Measurements from ENCODE around the gene ASMT.
A peak's percentile ranks its signal among the peaks of the same experiment; 100 is the strongest.
"Not testable (repeated sequence)": the region's sequence is repeated elsewhere in the genome, so short reads cannot be mapped to it uniquely, and the experiment has no call there.

ASMT gene

GRCh38 chrX:1649621-1650020 is 34.8 kb downstream of the ASMT start:
- DNase-seq (ENCODE audit: low spot score), result no peak

DNA sequence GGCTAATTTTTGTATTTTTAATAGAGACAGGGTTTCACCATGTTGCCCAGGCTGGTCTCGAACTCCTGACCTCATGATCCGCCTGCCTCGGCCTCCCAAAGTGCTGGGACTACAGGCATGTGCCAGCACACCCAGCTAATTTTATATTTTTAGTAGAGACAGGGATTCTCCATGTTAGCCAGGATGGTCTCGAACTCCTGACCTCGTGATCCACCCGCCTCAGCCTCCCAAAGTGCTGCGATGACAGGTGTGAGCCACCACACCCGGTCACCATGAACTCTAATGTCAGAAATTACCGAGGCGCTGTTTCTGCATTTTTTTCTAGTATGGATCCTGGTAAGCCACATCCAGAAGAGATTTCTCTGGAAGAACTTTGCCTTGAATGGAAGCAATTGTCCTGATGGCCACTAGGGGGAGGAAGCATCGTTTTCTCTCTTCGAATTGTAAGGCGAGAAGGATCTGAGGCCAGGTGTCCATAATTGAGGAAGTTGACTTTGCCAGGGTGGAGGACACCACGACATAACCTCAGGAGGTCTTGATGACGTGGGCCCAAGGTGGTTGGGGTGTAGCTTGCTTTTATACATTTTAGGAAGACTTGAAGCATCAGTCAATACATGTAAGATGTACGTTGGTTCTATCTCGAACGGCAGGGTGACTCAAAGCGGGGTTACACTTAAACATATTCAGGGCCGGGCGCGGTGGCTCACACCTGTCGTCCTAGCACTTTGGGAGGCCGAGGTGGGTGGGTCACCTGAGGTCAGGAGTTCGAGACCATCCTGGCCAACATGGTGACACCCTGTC is 37.4 kb downstream of the ASMT start:
- peak; percentile 81 for DNase-seq (ENCODE audit: low spot score)

DNA sequence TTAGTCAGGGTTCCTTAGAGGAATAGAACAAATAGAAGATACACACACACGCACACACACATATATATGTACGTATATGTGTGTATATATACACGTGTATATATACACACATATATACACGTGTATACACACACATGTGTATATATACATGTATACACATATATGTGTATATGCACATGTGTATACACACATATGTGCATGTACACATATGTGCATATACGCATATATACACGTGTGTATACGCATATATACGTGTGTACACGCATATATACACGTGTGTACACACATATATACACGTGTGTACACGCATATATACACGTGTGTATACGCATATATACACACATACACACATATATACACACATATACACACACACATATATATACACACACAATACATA is 41.5 kb downstream of the ASMT start:
- DNase-seq (ENCODE audit: low spot score), result no peak

DNA sequence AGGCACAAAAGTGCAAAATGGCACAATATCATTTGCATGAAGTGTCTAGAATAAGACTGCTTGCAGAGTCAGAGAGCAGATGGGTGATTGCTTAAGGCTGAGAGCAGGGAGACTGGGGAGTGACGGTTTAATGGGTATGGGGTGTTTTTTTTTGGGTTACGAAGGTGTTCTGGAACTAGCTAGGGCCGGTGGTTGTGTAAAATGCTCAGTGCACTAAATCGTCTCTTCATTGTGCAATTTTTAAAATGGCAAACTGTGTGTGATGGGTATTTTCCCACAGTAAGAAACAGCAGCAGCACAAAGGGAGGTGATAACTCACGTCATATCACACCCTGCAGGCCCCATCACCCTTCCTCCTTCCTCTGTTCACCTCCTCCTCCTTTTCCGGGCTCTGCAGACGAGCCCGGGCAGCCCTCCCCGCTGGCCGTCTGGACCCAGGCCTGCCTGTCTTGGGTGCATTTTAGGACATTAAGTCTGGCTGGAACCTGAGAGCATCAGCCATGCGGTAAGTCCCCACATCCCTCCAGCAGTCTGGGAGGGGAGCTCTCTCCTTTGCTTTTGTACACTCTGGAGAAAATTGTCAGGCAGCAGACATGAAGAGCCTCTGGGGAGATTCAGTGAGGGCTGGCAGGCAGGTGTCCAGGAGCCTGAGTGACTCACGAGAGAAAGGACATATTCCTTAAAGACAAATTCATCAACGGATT is 42.7 kb downstream of the ASMT start:
- peak; percentile 14 for DNase-seq (ENCODE audit: low spot score)

DNA sequence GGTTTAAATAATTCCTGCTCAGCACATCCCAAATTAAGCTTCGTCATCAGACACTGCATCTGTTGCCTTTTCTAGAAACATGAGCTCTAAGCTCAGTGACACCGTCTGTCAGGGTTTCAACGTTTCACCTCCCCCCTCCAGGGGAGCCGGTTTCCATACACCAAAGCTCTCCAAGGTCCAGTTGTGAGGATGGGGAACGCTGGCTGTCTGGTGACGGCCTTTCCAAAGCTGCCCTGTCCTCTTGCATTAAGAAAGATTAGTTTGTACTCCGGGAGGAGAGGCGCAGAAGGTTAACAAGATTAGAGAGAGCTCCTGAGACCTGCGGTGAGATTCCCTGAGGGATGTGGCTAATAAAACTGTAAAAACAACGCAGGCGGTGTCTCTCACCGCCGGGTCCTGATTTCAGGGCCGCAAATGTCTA is 43.2 kb downstream of the ASMT start:
- no peak for DNase-seq (ENCODE audit: low spot score)

GRCh38 chrX:1659664-1660461 is 45.0 kb downstream of the ASMT start:
- DNase-seq (ENCODE audit: low spot score), result no peak

GRCh38 chrX:1661048-1661921 is 46.4 kb downstream of the ASMT start:
- peak; percentile 95 for DNase-seq (ENCODE audit: low spot score)

DNA sequence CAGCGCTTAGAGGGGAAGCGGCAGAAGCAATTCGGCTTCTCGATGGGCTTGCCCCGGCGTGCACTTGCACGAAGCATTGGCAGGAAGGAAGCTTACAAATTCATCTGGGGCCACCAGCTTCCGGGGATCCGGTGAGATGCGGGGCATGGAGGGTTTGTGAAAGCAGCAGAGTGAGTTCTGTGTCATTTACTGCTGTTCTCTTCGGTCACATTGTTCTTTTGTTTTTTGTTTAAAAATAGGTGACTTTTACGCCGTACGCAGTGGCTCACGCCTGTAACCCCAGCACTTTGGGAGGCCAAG is 47.0 kb downstream of the ASMT start:
- no peak for DNase-seq (ENCODE audit: low spot score)

DNA sequence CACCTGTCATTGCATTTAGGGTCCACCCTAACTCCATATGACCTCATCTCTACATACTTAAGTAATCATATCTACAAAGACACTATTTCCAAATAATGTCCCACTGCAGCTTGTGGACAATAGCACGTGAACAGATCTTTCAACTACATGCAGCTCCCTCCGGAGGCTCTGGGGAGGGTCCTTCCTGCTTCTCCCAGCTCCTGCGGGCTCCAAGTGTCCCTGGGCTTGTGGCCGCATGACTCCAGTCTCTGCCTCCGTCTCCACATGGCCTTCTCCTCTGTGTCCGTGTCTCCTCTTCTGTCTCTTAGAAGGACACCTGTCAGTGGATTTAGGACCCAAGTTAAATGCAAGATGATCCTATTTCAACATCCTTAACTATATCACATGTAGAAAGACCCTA is 52.7 kb downstream of the ASMT start:
- no peak for DNase-seq (ENCODE audit: low spot score)

GRCh38 chrX:1673337-1673736 is 58.5 kb downstream of the ASMT start:
- peak; percentile 36 for DNase-seq (ENCODE audit: low spot score)

- no peak for DNase-seq (ENCODE audit: low spot score)
Observed at GRCh38 chrX:1676866-1677265, 62.0 kb downstream of the ASMT start.

GRCh38 chrX:1679238-1679637 is 64.4 kb downstream of the ASMT start:
- no peak for DNase-seq (ENCODE audit: low spot score)

DNA sequence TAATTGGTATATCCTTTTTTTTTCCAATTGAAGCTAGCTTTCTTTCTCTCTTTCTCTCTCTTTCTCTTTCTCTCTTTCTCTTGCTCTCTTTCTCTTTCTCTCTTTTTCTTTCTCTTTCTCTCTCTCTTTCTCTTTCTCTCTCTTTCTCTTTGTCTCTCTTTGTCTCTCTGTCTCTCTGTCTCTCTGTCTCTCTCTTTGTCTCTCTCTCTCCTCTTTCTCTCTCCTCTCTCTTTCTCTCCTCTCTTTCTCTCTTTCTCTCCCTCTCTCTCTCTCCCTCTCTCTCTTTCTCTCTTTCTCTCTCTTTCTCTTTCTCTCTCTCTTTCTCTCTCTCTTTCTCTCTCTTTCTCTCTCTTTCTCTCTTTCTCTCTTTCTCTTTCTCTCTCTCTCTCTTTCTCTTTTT is 66.6 kb downstream of the ASMT start:
- DNase-seq (ENCODE audit: low spot score), result no peak

GRCh38 chrX:1681856-1682255 is 67.0 kb downstream of the ASMT start:
- not testable (repeated sequence) for DNase-seq (ENCODE audit: low spot score)

DNA sequence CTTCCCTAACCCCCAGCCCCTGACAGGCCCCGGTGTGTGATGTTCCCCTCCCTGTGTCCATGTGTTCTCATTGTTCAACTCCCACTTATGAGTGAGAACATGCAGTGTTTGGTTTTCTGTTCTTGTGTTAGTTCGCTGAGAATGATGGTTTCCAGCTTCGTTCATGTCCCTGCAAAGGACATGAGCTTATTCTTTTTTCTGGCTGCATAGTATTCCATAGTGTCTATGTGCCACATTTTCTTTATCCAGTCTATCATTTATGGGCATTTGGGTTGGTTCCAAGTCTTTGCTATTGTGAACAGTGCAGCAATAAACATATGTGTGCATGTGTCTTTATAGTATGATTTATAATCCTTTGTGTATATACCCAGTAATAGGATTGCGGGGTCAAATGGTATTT is 67.6 kb downstream of the ASMT start:
- not testable (repeated sequence) for DNase-seq (ENCODE audit: low spot score)

DNA sequence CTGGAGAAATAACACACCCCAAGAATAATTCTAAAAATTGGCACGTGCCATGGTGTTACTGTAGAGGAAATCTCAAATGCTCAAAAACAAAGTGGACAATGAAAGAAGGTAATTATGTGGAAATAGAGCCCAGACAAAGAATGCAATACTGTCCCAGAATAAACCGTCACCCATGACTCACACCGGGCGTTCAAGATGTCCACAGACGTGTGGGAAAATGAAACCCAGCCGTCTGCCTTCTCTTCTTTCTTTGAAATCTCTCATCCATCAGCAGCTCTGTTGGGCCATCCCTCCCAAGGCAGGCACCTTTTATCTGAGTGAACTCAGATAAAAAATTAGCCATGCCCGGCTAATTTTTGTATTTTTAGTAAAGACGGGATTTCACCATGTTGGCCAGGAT is 70.0 kb downstream of the ASMT start:
- DNase-seq (ENCODE audit: low spot score), result not testable (repeated sequence)

DNA sequence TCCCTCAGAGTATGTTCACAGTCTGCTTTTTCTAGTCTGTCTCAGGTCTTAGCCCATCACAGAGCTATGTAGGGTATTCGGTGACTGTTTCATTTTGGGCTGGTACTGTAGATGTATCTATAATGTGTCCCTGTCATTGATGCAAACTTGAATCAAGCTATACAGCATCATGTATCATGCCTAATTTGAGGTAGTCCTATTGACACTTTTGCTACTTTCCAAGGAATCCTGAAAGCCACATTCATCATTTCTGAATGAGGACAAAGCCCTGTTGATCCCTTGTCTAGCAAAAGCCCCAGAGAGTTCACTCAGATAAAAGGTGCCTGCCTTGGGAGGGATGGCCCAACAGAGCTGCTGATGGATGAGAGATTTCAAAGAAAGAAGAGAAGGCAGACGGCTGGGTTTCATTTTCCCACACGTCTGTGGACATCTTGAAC is 70.6 kb downstream of the ASMT start:
- DNase-seq (ENCODE audit: low spot score), result not testable (repeated sequence)

GRCh38 chrX:1686642-1687041 is 71.8 kb downstream of the ASMT start:
- DNase-seq (ENCODE audit: low spot score), result no peak
